Type B pancreatic cell (in vitro differentiated cells): Measurements from ENCODE around the gene MPIG6B. TPM values are rescaled to one million over a fixed set of nuclear protein-coding genes. Genes with fewer than 3 reads are reported as not detected.
A peak's percentile ranks its signal among the peaks of the same experiment; 100 is the strongest.
"Not testable (repeated sequence)": the region's sequence is repeated elsewhere in the genome, so short reads cannot be mapped to it uniquely, and the experiment has no call there.

Experiments
- DNase-seq: peaks from one replicate; pipeline ENCODE4 v3.0.0; 2021; ENCODE audit warnings: mixed read lengths; ENCODE audit not compliant: unreplicated experiment; ENCODE audit errors: extremely low spot score
- H3K27ac Mint-ChIP-seq: 2 replicates; pipeline ENCODE4 v1.8.0; 2021; ENCODE audit warnings: mild to moderate bottlenecking, mixed read lengths
- H3K27me3 Mint-ChIP-seq: 2 replicates; pipeline ENCODE4 v1.8.0; 2021; ENCODE audit warnings: mixed read lengths
- H3K36me3 Mint-ChIP-seq: 2 replicates; pipeline ENCODE4 v1.8.0; 2021; ENCODE audit warnings: mixed read lengths
- H3K4me1 Mint-ChIP-seq: one replicate; pipeline ENCODE4 v1.8.0; 2021; ENCODE audit warnings: mixed read lengths; ENCODE audit not compliant: unreplicated experiment
- H3K4me3 Mint-ChIP-seq: 2 replicates; pipeline ENCODE4 v1.8.0; 2021; ENCODE audit warnings: mild to moderate bottlenecking, mixed read lengths
- H3K9me3 Mint-ChIP-seq: 2 replicates; pipeline ENCODE4 v1.8.0; 2021; ENCODE audit warnings: mixed read lengths
- total RNA-seq: library from RNA; stranded (reverse); gene quantifications from 2 replicates; pipeline ENCODE4 v1.2.1, GENCODE V29; 2021; ENCODE audit warnings: low replicate concordance
- TF ChIP-seq, protein P1 (sequence below): fragments of 200-600 bp; sonication (generic); conservative IDR thresholded peaks from 2 replicates; pipeline ENCODE4 v1.5.0; 2021; ENCODE audit warnings: antibody characterized with exemption, mild to moderate bottlenecking

Gene MPIG6B
- total RNA-seq, 1 donor from 2014 or later, result 0.41 TPM

DNA sequence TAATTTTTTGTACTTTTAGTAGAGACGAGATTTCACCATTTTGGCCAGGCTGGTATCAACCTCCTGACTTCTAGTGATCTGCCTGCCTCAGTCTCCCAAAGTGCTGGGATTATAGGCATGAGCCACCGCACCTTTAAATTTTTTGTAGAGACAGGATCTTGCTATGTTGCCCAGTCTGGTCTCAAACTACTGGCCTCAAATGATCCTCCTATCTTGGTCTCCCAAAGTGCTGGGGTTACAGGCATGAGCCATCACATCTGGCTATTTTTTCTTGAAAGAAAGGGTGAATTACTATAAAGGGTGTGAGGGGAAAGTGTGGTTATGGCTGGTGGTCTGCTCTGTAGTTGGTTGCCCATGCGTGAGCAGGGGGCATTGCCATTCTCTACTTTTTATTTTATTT, 14.9 kb upstream of the MPIG6B start:
- H3K4me1 Mint-ChIP-seq, result peaks cover 18% of the 10 kb centered on the region
- H3K4me3 Mint-ChIP-seq, result no peak overlapping the region
- no peaks in the 10 kb centered on the region for H3K9me3 Mint-ChIP-seq
- no peaks in the 10 kb centered on the region for H3K36me3 Mint-ChIP-seq
- TF ChIP-seq, protein P1, sequence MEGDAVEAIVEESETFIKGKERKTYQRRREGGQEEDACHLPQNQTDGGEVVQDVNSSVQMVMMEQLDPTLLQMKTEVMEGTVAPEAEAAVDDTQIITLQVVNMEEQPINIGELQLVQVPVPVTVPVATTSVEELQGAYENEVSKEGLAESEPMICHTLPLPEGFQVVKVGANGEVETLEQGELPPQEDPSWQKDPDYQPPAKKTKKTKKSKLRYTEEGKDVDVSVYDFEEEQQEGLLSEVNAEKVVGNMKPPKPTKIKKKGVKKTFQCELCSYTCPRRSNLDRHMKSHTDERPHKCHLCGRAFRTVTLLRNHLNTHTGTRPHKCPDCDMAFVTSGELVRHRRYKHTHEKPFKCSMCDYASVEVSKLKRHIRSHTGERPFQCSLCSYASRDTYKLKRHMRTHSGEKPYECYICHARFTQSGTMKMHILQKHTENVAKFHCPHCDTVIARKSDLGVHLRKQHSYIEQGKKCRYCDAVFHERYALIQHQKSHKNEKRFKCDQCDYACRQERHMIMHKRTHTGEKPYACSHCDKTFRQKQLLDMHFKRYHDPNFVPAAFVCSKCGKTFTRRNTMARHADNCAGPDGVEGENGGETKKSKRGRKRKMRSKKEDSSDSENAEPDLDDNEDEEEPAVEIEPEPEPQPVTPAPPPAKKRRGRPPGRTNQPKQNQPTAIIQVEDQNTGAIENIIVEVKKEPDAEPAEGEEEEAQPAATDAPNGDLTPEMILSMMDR, result no peak
- H3K27me3 Mint-ChIP-seq, result no peaks in the 10 kb centered on the region
- DNase-seq, result no peak
- H3K27ac Mint-ChIP-seq, result no peak overlapping the region

DNA sequence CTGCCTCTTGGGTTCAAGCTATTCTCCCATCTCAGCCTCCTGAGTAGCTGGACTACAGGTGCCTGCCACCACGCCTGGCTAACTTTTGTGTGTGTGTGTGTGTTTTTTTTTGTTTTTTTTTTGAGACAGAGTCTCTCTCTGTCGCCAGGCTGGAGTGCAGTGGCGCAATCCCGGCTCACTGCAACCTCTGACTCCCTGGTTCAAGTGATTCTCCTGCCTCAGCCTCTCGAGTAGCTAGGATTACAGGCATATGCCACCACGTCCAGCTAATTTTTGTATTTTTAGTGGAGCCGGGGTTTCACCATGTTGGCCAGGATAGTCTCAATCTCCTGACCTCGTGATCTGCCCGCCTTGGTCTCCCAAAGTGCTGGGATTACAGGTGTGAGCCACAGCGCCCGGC, 14.0 kb upstream of the MPIG6B start:
- not testable (repeated sequence) for H3K27ac Mint-ChIP-seq, H3K27me3 Mint-ChIP-seq, H3K4me3 Mint-ChIP-seq, H3K9me3 Mint-ChIP-seq, DNase-seq, H3K36me3 Mint-ChIP-seq
- H3K4me1 Mint-ChIP-seq, result peaks cover 22% of the 10 kb centered on the region

DNA sequence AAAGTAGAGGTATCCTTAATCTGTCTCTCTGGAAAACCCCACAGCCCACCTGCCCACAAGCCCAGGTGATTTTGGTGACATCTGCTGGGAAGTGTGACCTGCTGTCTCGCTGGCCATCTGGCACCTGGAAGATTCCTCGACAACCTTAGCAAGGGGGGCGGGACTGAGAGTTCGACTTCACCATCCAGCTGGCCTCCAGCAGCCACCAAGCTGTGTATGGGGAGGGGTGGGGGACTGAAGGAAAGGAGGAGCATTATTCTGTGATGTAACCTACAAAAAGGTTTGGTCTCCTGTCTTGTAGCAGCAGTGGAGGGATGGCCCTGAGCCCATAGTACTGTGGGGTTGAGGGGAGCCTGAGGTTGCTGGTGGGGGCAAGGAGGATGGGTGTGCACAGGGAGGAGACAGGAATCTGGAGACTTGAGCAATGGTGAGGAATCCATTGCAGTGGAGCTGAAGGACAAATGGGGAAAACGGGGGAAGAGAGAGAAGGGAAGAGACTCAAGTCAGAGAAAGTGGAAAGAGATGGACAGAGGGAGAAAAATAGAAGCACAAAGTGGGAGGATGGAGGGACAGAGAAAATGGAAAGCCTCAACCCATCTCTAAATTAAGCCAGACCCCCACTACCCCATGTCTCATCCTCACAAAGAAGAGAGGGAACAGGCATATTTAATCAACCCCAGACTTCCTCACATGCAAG, 12.5 kb upstream of the MPIG6B start:
- DNase-seq, result no peak
- H3K27ac Mint-ChIP-seq, result no peak overlapping the region
- no peak overlapping the region for H3K4me3 Mint-ChIP-seq
- H3K9me3 Mint-ChIP-seq, result no peaks in the 10 kb centered on the region
- H3K27me3 Mint-ChIP-seq, result no peaks in the 10 kb centered on the region
- TF ChIP-seq, protein P1, result no peak
- peaks cover 26% of the 10 kb centered on the region for H3K4me1 Mint-ChIP-seq
- H3K36me3 Mint-ChIP-seq, result no peaks in the 10 kb centered on the region

DNA sequence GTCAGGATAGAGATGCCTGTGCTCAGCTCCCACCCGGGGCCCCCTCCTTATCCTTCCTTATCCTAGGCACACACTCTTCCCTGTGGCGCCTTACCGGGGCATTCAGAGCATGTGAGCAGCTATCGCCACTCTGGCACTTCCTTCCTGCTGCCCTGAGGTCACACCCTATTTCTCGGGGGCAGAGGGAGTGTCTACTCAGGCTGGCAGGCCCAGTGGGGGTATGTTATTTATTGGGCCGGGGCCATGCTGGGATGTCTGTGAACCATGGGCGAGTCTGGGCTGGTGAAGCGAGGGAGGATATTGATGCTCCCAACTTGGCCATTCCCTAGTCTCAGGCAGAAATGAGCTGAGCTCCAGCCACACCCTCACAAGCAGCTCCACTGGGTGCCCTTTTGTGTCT, 11.9 kb upstream of the MPIG6B start:
- H3K9me3 Mint-ChIP-seq, result no peaks in the 10 kb centered on the region
- TF ChIP-seq, protein P1, result no peak
- no peak overlapping the region for H3K4me3 Mint-ChIP-seq
- no peaks in the 10 kb centered on the region for H3K27me3 Mint-ChIP-seq
- no peak overlapping the region for H3K27ac Mint-ChIP-seq
- peaks cover 26% of the 10 kb centered on the region for H3K4me1 Mint-ChIP-seq
- H3K36me3 Mint-ChIP-seq, result no peaks in the 10 kb centered on the region
- no peak for DNase-seq

DNA sequence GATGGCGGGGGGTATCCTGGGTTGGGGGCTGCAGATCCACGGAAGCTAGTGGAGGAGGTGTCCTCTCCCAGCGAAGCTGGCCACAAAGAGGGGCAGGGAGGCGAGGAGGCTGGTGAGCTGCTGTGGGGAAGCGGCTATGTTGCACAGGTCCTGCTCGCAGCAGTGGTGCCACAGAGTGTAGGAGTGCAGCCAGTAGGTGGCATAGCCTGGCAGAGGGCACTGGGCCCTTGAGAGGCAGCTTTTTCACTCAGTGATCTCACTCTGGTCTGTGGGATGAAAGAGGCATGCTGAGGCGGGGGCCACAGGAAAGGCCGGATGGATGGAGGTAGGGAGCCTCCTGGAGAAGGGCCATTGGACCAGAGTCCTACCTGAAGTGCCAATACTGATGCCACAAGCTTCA, 10.9 kb upstream of the MPIG6B start:
- no peaks in the 10 kb centered on the region for H3K27me3 Mint-ChIP-seq
- no peak overlapping the region for H3K4me3 Mint-ChIP-seq
- DNase-seq, result no peak
- TF ChIP-seq, protein P1, result no peak
- no peaks in the 10 kb centered on the region for H3K9me3 Mint-ChIP-seq
- H3K27ac Mint-ChIP-seq, result peak overlapping the region; percentile 36
- no peaks in the 10 kb centered on the region for H3K36me3 Mint-ChIP-seq
- H3K4me1 Mint-ChIP-seq, result peaks cover 28% of the 10 kb centered on the region

DNA sequence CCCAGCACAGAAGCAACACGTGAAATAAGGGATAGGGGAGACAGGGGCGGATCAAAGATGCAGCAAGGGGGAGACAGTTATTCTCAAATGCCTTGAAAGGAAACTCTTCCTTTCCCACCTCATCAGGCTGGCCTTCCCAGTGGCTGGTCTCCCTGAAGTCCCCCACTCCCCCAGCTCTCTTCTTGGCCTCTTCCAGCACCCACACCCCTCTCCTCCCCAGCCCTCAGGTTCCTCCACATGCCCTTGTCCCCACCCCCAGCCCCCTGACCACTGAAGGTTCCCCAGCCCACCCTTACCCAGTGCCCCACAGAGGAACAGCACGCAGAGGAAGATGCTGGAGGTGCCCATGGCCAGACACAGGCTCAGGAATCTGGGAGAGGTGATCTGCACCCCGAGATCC, 9.7 kb upstream of the MPIG6B start:
- no peaks in the 10 kb centered on the region for H3K27me3 Mint-ChIP-seq
- H3K36me3 Mint-ChIP-seq, result no peaks in the 10 kb centered on the region
- peaks cover 40% of the 10 kb centered on the region for H3K4me1 Mint-ChIP-seq
- H3K9me3 Mint-ChIP-seq, result no peaks in the 10 kb centered on the region
- peak overlapping the region; percentile 93 for H3K27ac Mint-ChIP-seq
- peak overlapping the region; percentile 80 for H3K4me3 Mint-ChIP-seq
- TF ChIP-seq, protein P1, result no peak
- DNase-seq, result no peak
